ENCODE measurements around the gene ARF1.
"Not testable (repeated sequence)": the region's sequence is repeated elsewhere in the genome, so short reads cannot be mapped to it uniquely, and the experiment has no call there.

ARF1 gene

GRCh38 chr1:228102791-228103620 is 20.5 kb downstream of the ARF1 start, which contains the start of gene C1orf35:
TSS of gene C1orf35 (minus strand) at chr1:228103325. CDS start at chr1:228103227, 98 bp downstream.
- DNase-seq (ENCODE audit: low read depth), result peak; percentile 91

GRCh38 chr1:228104526-228105269 is 22.2 kb downstream of the ARF1 start:
- no peak for DNase-seq (ENCODE audit: low read depth)

DNA sequence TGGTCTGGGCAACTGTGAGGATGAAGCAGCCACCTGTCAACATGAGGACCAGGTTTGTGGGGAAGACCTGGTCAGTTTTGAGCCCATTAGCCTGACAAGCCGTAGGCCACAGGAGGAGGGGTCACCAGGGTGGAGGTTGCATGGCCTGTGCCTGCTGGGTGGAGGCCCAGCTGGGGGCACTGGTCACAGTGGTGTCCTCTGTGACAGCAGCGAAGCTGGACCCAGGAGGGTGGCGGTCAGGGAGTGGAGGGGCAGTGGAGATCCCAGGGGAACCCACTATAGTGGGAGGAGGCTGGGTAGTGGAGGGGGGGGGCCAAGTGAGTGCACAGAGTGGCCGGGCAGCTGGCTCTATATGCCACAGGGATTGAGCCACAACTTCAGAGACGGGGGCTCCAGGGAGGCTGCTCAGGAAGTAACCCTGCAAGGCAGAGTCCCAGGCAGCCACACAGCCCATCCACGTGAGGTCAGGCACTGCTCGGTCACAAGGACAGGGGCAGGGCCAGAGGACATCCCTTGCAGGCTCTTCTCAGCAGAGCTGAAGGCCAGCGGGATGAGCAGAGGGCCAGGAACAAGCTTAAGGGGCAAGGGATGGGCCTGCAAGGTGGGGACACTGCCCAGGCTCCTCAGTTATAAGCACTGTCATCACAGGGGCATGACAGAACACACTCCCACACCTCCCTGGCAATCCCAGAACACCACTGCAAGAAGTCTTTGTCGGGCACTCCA is 22.9 kb downstream of the ARF1 start:
- no peak for DNase-seq (ENCODE audit: low read depth)

DNA sequence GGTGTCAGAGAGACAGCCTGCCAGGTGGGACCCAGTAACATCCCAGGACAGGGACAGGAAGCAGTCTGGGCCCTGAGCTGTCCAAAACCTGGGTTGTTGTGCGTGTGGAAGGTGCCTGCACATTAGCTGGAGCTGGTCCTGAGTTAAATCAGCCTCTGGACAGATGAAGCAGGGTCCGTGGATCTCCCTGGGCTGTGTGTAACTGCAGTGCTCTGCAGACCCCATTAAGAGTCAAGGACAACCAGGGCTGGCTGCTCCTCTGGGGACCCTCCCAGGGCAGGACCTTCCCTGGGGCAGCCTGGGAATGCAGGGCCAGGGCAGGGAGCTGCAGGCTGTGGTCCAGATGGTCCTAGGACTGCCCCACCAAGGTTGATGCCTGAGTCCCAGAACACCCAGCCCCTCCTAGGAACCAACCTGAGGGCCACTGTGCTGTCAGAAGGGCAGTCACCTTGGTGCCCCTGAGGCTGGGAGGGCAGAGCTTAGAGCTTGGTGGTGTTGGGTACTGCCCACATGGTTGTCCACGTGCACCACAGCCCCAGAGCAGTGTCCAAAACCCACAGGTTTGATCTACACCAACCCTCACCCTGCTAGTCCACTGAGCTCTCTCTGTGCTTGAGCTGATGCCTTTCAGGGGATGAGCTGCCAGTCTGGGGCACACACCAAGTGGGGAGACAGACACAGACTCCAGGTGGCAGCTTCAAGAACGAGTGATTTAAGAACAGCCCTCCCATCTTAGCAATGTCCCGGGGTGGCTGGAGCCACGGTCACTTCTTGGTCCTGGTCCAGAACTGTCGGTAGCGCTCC is 23.7 kb downstream of the ARF1 start:
- no peak for DNase-seq (ENCODE audit: low read depth)

GRCh38 chr1:228106800-228107054 is 24.2 kb downstream of the ARF1 start:
- no peak for DNase-seq (ENCODE audit: low read depth)

DNA sequence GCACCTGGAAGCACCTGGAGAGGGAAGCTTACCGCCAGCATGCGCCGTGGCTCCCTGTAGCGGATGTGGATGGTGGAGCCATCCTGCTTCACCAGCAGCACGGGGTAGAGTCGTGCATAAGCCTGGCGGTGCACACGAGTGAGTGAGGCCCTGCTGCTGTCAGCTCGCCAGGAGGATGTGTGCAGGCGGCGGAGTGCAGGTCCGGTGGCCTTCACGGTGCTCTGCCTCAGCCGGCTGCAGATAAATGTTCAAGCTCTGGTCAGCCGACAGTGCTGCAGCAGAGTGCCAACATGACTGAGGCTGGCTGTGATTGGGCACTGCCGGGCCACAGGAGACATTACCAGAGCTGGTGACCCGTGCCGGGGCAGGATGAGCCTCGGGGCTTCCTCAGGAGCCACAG is 25.1 kb downstream of the ARF1 start:
- no peak for DNase-seq (ENCODE audit: low read depth)

- DNase-seq (ENCODE audit: low read depth), result no peak
Observed at GRCh38 chr1:228108055-228108690, 25.7 kb downstream of the ARF1 start.

DNA sequence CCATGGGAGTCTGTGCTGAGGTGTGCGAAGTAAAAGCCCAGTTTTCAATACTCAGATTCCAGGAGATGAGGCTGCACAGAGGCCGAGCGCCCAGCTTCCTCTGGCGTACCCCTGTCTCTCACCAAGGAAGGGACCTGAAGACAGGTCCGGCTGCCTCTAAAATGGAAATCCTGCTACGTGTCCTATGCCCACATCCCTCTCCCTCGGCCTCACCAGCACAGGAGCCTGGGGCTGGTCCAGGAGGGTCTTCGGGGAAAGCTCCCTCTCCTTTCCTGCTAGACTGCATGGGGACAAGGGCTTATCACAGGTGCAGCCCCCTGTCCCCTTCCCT is 26.2 kb downstream of the ARF1 start:
- DNase-seq (ENCODE audit: low read depth), result no peak

GRCh38 chr1:228109073-228109961 is 26.8 kb downstream of the ARF1 start, which contains the start of gene MRPL55:
TSS of gene MRPL55 (minus strand) at chr1:228109299. CDS start at chr1:228108260, 1,039 bp downstream.
- DNase-seq (ENCODE audit: low read depth), result peak; percentile 99

DNA sequence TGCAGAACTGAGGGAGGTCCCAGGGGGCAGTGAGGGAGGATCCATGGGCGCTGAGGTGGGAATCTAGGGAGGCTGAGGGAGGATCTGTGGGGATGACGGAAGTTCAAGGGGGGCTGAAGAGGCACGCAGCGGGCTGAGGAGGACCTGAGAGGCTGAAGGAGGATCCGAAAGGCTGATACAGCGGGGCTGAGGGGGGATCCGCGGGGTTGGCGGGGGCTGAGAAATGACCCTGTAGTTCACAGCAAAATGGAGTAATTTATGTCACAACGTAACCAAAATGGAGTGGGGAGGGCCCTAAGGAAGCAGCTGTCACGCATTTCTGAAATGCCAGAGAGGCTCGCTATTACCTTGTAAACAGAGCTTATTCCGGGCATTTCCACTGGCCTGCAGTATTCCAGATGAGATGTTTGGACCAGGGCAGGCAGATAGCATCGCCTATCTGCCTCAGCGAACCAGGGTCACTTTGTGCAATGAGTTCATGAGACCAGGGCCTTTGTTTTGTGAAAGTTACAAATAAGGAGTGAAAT is 27.5 kb downstream of the ARF1 start:
- DNase-seq (ENCODE audit: low read depth), result no peak

- DNase-seq (ENCODE audit: low read depth), result no peak
Observed at GRCh38 chr1:228110556-228110955, 28.0 kb downstream of the ARF1 start.

GRCh38 chr1:228111315-228111714 is 28.8 kb downstream of the ARF1 start:
- DNase-seq (ENCODE audit: low read depth), result not testable (repeated sequence)

DNA sequence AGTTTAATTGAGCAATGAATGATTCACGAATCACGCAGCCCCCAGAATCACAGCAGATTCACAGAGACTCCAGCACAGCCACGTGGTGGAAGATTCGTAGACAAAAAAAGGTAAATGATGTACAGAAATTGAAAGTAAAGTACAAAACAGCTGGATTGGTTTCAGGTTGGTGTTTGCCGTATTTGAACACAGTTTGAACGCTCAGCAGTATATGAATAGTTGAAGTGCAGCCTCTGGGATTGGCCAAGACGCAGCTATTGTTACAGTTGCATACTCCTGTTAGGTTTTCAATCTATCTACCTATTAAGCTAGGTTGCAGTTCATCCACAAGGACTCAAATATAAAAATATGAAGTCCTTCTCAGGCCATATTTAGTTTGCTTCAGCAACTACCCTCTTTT is 29.7 kb downstream of the ARF1 start:
- no peak for DNase-seq (ENCODE audit: low read depth)

GRCh38 chr1:228112617-228113016 is 30.1 kb downstream of the ARF1 start:
- DNase-seq (ENCODE audit: low read depth), result no peak

- no peak for DNase-seq (ENCODE audit: low read depth)
Observed at GRCh38 chr1:228114827-228115226, 32.3 kb downstream of the ARF1 start.

GRCh38 chr1:228117335-228117734 is 34.8 kb downstream of the ARF1 start:
- no peak for DNase-seq (ENCODE audit: low read depth)

DNA sequence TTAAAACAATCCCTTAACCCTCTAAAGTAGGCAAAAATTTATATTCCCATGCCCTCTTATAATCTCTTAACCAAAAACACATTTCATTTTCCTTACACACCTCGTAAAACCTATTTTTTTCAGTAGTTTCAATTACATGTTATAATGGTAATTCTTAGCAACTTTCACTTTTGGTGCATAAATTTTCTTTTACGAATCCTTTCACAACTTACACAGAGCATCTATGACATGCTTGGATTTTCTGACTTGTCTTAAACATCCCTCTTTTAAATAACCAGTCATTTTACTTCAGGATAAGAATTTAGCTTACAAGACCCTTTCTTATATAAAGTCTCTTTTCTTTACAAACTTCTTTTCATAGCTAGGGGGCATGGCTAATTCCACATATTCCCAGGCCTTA is 35.5 kb downstream of the ARF1 start:
- DNase-seq (ENCODE audit: low read depth), result no peak

- no peak for DNase-seq (ENCODE audit: low read depth)
Observed at GRCh38 chr1:228120351-228120750, 37.8 kb downstream of the ARF1 start.

DNA sequence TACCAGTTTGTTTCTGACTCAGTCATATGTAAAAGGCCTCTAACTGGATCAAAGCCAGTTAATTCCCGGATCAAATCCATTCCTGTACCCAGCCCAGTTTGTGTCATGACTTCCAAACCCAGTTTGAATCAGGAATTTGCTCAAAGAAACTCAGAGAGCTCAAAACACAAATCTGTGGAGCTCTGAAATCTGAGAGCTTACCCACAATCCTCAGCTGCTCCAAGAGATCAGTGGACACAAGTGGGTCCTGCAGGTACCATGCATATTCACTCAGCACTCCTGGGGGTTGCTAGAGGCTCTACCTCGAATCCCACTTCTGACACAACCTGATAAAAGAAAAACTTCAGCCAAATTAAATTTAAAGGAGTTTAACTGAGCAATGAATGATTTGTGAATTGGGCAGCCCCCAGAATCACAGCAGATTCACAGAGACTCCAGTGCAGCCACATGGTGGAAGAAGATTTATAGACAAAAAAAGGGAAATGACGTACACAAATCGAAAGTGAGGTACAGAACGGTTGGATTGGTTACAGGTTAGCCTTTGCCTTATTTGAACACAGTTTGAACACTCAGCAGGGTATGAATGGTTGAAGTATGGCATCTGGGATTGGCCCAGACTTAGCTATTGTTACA is 38.5 kb downstream of the ARF1 start:
- DNase-seq (ENCODE audit: low read depth), result no peak

- no peak for DNase-seq (ENCODE audit: low read depth)
Observed at GRCh38 chr1:228122921-228123441, 40.5 kb downstream of the ARF1 start.

Measured in stimulated activated CD8-positive, alpha-beta memory T cell treated with anti-CD3 and anti-CD28 coated beads, Interleukin-12 subunit alpha, Interleukin-12 subunit beta, amount 100 ng/mL, for 4 hours (primary cell).